Endothelial cell of coronary artery (primary cell): ENCODE results near the gene CCL14. TPM values are rescaled to one million over a fixed set of nuclear protein-coding genes. Genes with fewer than 3 reads are reported as not detected.

Experiments used
- total RNA-seq: library from RNA; depleted of rRNA; stranded (reverse); fragments of >200 nt; gene quantifications from 2 replicates; pipeline ENCODE4 v1.2.3, GENCODE V29; 2014

Gene CCL14
- total RNA-seq: 6.1 and 7.1 TPM in 2 replicates

DNA sequence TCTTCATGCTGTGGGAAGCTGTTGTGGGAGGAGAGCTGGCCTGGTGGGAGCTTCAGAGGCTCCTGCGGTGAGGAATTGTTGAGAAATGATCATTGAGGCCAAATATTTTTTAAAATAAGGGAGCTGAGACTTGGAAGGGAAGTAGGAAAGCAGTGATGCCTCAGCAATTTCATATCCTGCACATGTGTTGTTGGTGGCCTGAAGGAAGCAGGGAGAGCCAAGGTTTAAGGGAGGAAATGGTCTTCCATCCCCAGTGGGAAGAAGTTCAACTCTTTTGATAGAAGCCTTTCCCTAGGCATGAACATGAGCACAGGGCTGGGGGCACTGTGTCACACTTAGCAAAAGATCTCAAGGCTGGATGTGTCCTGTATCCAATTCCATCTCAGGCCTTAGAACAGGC lies at the start of gene CCL14:
Gene CCL14 (minus strand): TSS at position 87 of the 400 bp plus-strand sequence. CDS start 80 bp downstream, at position 7.

DNA sequence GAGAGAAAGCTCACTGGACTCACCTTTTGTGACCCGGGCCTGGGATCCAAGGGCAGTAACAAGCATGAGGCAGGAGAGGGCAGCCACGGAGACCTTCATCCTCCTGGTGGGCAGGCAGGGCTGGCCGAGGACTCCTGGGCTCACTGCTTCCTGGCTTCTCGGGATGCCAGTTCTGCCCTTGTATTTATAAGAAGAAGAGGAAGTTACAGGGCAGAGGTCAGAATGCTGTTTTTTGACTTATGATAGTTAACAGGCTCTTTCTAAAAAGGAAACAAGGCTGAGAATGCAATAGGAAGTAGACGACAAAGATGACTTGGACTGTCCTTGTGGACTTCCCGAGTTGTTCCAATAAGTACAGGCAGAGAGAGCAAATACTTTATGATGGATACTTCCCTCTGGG lies 31.3 kb upstream of the CCL14 start, which contains the start of gene CCL23:
Gene CCL23 (minus strand): TSS at position 174 of the 400 bp plus-strand sequence. CDS start 75 bp downstream, at position 99.

GRCh38 chr17:36001110-36001771 lies 14.7 kb upstream of the CCL14 start, which contains the start of gene CCL15:
Gene CCL15 (minus strand): TSS chr17:36001553. CDS start chr17:36001492, 61 bp downstream.

GRCh38 chr17:35981246-35981645 lies 5.3 kb downstream of the CCL14 start, which contains the start of gene CCL16:
Gene CCL16 (minus strand): TSS chr17:35981497. CDS start chr17:35981420, 77 bp downstream.

DNA sequence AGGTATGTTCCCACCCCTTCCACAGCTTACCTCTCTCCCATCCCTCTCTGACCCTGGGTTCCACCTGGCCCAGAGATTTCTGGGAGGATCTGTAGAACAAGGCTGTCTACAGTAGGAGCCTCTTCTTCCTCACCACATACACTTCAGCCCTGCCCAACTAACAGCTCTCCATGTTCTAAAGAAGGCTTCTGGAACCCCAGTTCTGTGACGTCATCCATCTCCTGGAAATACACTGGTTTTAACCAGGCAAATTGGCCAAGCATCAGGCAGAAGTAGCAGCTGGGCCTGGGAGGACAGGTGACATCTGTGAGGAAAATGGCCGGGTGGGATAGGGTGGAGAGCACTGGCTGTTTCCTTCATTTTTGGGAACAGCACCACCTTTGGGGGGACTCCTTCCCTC lies 43.0 kb downstream of the CCL14 start, which contains the start of gene LYZL6:
Gene LYZL6 (minus strand): TSS at position 177 of the 400 bp plus-strand sequence. CDS start 4,357 bp downstream, outside the sequence.

Other genes starting within 250 kb of the CCL14 start
- under 0.01 TPM in 1 of 2 replicates, not detected in the other for gene GAS2L2, start 233.5 kb downstream of the CCL14 start, total RNA-seq
- not detected in 2 replicates for gene C17orf50, start 225.8 kb downstream of the CCL14 start, total RNA-seq
- gene MMP28, start 191.1 kb downstream of the CCL14 start, total RNA-seq: 3.8 TPM in 2 replicates
- gene TAF15, start 177.2 kb downstream of the CCL14 start, total RNA-seq: 72.7 and 91.7 TPM in 2 replicates
- gene HEATR9, start 117.8 kb downstream of the CCL14 start, total RNA-seq: not detected in 2 replicates
- gene CCL5, start 106.4 kb downstream of the CCL14 start, total RNA-seq: 0.09 and 0.18 TPM in 2 replicates
- 0.19 and 0.36 TPM in 2 replicates for gene RDM1, start 56.0 kb downstream of the CCL14 start, total RNA-seq
- gene LYZL6, start 43.0 kb downstream of the CCL14 start, total RNA-seq: not detected in 2 replicates
- 0.18 and 0.19 TPM in 2 replicates for gene CCL16, start 5.2 kb downstream of the CCL14 start, total RNA-seq
- not detected in 2 replicates for gene CCL15, start 14.8 kb upstream of the CCL14 start, total RNA-seq
- 0.19 and 1.4 TPM in 2 replicates for gene CCL23, start 31.2 kb upstream of the CCL14 start, total RNA-seq
- not detected in 2 replicates for gene CCL18, start 77.5 kb upstream of the CCL14 start, total RNA-seq
- gene CCL3, start 103.4 kb upstream of the CCL14 start, total RNA-seq: not detected in 2 replicates
- not detected in 2 replicates for gene CCL4, start 117.1 kb upstream of the CCL14 start, total RNA-seq
- gene TBC1D3B, start 189.9 kb upstream of the CCL14 start, total RNA-seq: 1.4 and 1.5 TPM in 2 replicates
- not detected in 2 replicates for gene CCL3L1, start 210.0 kb upstream of the CCL14 start, total RNA-seq
- gene CCL4L2, start 224.3 kb upstream of the CCL14 start, total RNA-seq: not detected in 2 replicates